Gastrocnemius medialis (tissue), 4 donors: Measurements from ENCODE around the gene FNTB.

Experiments used
- POLR2A ChIP-seq, 2 donors: fragments of 450-650 bp; IDR thresholded peaks; one replicate each; pipeline ENCODE4 v1.6.1; 2017; ENCODE audit warnings: antibody characterized with exemption in 2 of 2, mild to moderate bottlenecking in 2 of 2, moderate library complexity in 2 of 2
- TF ChIP-seq, protein P1 (sequence below), 5 experiments: fragments of 450-650 bp in 3 of 5; fragments of 200-600 bp in 2 of 5; sonication (generic) in 2 of 5; IDR thresholded peaks in 4 of 5; conservative IDR thresholded peaks in 1 of 5; 1 replicate in 4 of 5; 2 replicates in 1 of 5; pipeline ENCODE4 v1.5.1; 2016 to 2019; ENCODE audit warnings: antibody characterized with exemption in 5 of 5, mild to moderate bottlenecking in 3 of 5, moderate library complexity in 3 of 5

DNA sequence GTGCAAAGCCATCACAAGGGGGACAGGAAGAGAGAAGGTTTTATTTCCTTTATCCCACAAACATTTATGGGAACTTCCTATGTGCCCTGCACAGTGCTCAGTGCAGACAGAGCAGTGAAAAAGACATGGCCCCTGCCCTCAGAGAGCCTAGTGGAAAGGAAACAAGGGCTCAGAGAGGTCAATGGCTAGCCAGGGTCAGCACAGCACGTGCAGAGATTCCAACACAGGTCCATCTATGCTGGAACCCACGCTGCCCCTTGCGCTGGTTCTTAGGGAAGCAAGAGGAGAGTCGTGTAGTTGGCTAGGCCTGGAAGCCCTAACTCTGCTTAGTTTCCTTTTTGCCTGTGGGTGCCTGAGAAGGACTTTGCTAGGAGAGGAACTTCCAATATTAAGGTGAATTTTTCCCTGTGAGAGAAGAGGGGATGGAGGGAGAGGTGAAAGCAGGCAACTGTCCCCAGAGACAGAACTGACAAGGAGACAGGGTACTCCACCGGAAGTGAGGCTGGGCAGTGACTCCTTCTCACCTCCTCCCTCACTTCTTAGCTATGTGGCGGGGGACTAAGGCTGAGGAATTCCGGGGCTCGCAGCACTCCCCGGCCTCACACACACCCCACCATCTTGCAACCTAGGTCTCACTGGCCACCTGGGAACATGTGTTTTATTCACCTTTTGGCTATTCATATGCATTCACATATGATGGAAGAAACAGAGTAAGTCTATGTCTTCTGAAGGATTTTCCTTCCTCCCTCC lies 32.0 kb upstream of the FNTB start:
- TF ChIP-seq, protein P1, sequence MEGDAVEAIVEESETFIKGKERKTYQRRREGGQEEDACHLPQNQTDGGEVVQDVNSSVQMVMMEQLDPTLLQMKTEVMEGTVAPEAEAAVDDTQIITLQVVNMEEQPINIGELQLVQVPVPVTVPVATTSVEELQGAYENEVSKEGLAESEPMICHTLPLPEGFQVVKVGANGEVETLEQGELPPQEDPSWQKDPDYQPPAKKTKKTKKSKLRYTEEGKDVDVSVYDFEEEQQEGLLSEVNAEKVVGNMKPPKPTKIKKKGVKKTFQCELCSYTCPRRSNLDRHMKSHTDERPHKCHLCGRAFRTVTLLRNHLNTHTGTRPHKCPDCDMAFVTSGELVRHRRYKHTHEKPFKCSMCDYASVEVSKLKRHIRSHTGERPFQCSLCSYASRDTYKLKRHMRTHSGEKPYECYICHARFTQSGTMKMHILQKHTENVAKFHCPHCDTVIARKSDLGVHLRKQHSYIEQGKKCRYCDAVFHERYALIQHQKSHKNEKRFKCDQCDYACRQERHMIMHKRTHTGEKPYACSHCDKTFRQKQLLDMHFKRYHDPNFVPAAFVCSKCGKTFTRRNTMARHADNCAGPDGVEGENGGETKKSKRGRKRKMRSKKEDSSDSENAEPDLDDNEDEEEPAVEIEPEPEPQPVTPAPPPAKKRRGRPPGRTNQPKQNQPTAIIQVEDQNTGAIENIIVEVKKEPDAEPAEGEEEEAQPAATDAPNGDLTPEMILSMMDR (IDR thresholded peaks at IDR 0.05 in 4 of 5, conservative IDR thresholded peaks at IDR 0.05 in 1 of 5), result no peak
- TF ChIP-seq POLR2A (IDR thresholded peaks at IDR 0.05), result no peak
